Activated CD8-positive, alpha-beta T cell treated with anti-CD3 and anti-CD28 coated beads for 36 hours (primary cell): ENCODE measurements around the gene ULBP2. TPM values are rescaled to one million over a fixed set of nuclear protein-coding genes. Genes with fewer than 3 reads are reported as not detected.
A peak's percentile ranks its signal among the peaks of the same experiment; 100 is the strongest.
"Not testable (repeated sequence)": the region's sequence is repeated elsewhere in the genome, so short reads cannot be mapped to it uniquely, and the experiment has no call there.

Experiments used
- ATAC-seq: fragments of 200-7000 bp; cut with Tn5 transposase; one replicate; pipeline ENCODE4 v1.10.0; 2021; ENCODE audit warnings: mild to moderate bottlenecking, moderate library complexity
- CTCF ChIA-PET: fragments of 350-600 bp; sonication (Branson Sonifier 250); formaldehyde crosslinking; loops from one replicate; lab custom pipeline; 2021; ENCODE audit warnings: antibody characterized with exemption; lab: Charles Lee
- POLR2A ChIA-PET: fragments of 350-600 bp; sonication (Branson Sonifier 250); formaldehyde crosslinking; loops from one replicate; lab custom pipeline; 2021; ENCODE audit warnings: antibody characterized with exemption; lab: Charles Lee
- DNase-seq: peaks from one replicate; pipeline ENCODE4 v3.0.0-alpha.2; 2020
- H3K27ac Mint-ChIP-seq: one replicate; pipeline ENCODE4 v1.8.0; 2021; ENCODE audit warnings: mild to moderate bottlenecking, mixed read lengths
- H3K27me3 Mint-ChIP-seq: one replicate; pipeline ENCODE4 v1.8.0; 2021; ENCODE audit warnings: mixed read lengths
- H3K36me3 Mint-ChIP-seq: one replicate; pipeline ENCODE4 v1.8.0; 2021; ENCODE audit warnings: low read depth, mixed read lengths
- H3K4me1 Mint-ChIP-seq: one replicate; pipeline ENCODE4 v1.8.0; 2021; ENCODE audit warnings: low read depth, mixed read lengths
- H3K4me3 Mint-ChIP-seq: one replicate; pipeline ENCODE4 v1.8.0; 2021; ENCODE audit warnings: mild to moderate bottlenecking, moderate library complexity, mixed read lengths
- H3K9me3 Mint-ChIP-seq: one replicate; pipeline ENCODE4 v1.8.0; 2021; ENCODE audit warnings: mixed read lengths
- intact Hi-C: fragments of 100-400 bp; cut with micrococcal nuclease; formaldehyde crosslinking; loops from one replicate; pipeline ENCODE4 v1.10.0; 2022
- total RNA-seq, 2 experiments: library from RNA; stranded (reverse); gene quantifications; one replicate each; pipeline ENCODE4 v1.2.3, GENCODE V29; 2021
- TF ChIP-seq, protein P1 (sequence below): fragments of 200-600 bp; IDR thresholded peaks from one replicate; pipeline ENCODE4 v1.8.0; 2022; ENCODE audit warnings: antibody characterized with exemption, mild to moderate bottlenecking

Gene ULBP2
- total RNA-seq, 2 experiments from 2014 or later: 0.38 to 0.67 TPM

DNA sequence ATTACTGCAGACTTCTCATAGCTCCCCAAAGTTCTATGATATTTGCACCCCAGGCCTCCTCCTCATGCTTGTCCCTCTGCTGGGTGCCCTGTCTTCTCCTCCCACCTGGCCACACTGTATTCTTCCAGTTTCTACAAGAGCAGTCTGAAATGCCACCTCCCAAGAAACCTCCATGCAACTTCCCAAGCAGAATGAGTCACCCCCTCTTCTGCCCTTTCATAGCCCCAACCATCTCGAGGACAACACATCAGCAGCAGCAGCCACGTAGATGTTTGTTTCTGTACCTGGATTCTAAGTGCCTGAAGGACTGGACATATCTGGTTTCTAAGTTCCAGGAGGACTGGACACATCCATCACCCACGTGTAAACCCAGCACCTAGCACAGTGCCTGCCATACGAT is 6.6 kb upstream of the ULBP2 start:
- intact Hi-C loops: loop anchor here (5.0 to 10.0 kb wide), 2 partner anchors 67 to 410 kb away; no protein-coding TSS in a partner anchor
- Mint-ChIP-seq H3K4me3 (no peak overlapping the region), H3K27me3 (peaks cover 72% of the 10 kb centered on the region), H3K9me3 (no peaks in the 10 kb centered on the region), H3K36me3 (no peaks in the 10 kb centered on the region), H3K4me1 (peaks cover 26% of the 10 kb centered on the region), H3K27ac (no peak overlapping the region)
- TF ChIP-seq, protein P1, sequence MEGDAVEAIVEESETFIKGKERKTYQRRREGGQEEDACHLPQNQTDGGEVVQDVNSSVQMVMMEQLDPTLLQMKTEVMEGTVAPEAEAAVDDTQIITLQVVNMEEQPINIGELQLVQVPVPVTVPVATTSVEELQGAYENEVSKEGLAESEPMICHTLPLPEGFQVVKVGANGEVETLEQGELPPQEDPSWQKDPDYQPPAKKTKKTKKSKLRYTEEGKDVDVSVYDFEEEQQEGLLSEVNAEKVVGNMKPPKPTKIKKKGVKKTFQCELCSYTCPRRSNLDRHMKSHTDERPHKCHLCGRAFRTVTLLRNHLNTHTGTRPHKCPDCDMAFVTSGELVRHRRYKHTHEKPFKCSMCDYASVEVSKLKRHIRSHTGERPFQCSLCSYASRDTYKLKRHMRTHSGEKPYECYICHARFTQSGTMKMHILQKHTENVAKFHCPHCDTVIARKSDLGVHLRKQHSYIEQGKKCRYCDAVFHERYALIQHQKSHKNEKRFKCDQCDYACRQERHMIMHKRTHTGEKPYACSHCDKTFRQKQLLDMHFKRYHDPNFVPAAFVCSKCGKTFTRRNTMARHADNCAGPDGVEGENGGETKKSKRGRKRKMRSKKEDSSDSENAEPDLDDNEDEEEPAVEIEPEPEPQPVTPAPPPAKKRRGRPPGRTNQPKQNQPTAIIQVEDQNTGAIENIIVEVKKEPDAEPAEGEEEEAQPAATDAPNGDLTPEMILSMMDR: no peak
- ATAC-seq (no peak), DNase-seq (no peak)
- ChIA-PET CTCF (interaction anchor here (0.6 to 2.8 kb wide), 6 partner anchors 11 to 100 kb away, joined by 3 to 16 read pairs (median 4); no protein-coding TSS in a partner anchor), POLR2A (no interaction called here)

DNA sequence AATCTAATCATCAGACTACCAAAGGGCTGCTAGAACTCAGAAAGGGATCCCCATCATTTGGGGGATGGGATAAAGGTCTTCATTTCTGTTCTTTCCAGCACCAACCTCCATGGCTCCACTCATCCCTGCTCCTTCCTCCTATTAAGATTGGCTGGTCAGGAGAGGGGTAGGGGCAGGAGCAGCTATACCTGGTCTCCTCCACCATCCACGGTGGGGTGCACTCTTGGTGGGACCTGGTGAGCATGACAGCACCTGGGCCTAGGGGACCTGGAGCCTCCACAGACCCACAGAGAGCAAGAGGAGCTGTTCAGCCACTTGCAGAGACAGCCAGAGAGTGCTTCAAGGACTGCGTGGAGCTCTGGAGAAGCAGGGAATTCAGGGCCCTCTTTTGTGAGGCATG is 6.1 kb upstream of the ULBP2 start:
- no peak for ATAC-seq
- Mint-ChIP-seq H3K27me3 (peaks cover 72% of the 10 kb centered on the region), H3K4me1 (peaks cover 28% of the 10 kb centered on the region), H3K27ac (no peak overlapping the region), H3K4me3 (no peak overlapping the region), H3K9me3 (no peaks in the 10 kb centered on the region), H3K36me3 (no peaks in the 10 kb centered on the region)
- TF ChIP-seq, protein P1: no peak
- ChIA-PET POLR2A (interaction anchor here (0.7 kb wide), 1 partner anchor 81 kb away, joined by 3 read pairs; no protein-coding TSS in a partner anchor), CTCF (interaction anchor here (0.6 to 2.8 kb wide), 8 partner anchors 11 to 100 kb away, joined by 3 to 16 read pairs (median 4); no protein-coding TSS in a partner anchor)
- intact Hi-C loops: loop anchor here (5.0 to 10.0 kb wide), 2 partner anchors 67 to 409 kb away; no protein-coding TSS in a partner anchor
- DNase-seq: no peak

DNA sequence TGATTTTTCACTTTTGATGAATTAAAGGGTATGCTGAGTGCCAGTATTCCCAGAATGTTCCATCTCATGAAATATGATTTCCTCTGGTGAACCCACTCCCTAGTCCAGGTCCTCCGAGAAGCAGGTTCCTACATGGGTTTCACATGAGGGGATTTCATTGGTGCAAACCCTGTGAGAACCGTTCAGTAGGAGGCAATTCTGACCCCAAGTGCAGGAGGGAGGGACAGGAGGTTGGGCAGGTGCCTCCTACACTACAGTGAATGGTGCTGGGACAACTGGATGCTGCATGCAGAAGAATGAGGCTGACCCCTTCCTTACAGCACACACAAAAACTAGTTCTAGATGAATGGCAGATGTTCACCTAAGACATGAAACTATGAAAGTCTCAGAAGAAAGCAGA is 5.1 kb upstream of the ULBP2 start:
- no peak overlapping the region for H3K27ac Mint-ChIP-seq
- TF ChIP-seq, protein P1: no peak

DNA sequence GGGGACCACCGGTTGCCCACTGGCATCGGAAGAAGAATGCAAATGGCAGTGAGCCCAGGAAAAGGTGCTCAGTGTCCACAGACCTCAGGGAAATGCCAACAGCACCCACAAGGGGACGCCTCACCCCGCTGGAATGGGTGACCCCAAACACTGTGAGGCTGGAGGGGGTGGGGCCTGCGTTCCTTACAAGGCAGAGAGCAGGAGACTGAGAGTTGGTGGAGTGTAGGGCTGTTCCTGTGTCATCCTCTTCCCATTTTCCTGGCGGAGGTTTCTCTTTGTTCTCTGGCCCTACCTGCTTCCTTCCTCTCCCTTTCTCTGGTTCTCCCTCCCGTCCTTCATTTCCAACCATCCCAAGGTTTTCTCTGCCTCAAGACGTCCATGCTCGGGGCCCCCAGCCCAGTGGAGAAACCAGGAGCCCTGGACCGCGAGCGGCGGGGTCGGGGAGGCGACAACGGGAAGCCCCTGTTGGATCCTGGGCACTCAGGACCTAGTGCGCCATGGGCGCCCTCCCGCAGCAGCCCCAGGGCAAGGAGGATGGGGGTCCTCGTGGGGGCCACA is 3.7 kb upstream of the ULBP2 start:
- Mint-ChIP-seq H3K27me3 (peaks cover 69% of the 10 kb centered on the region), H3K4me1 (peaks cover 35% of the 10 kb centered on the region), H3K4me3 (peak overlapping the region; percentile 67)
- H3K9me3 Mint-ChIP-seq, H3K36me3 Mint-ChIP-seq, POLR2A ChIA-PET, DNase-seq, H3K27ac Mint-ChIP-seq: not testable (repeated sequence)
- ATAC-seq: peak; percentile 56
- intact Hi-C loops: loop anchor here (5.0 to 10.0 kb wide), 2 partner anchors 64 to 407 kb away; no protein-coding TSS in a partner anchor
- TF ChIP-seq, protein P1: peak; percentile 38
- CTCF ChIA-PET: interaction anchor here (1.5 kb wide), 1 partner anchor 79 kb away, joined by 5 read pairs; no protein-coding TSS in a partner anchor

More for the DNA sequence above, 5.1 kb upstream of the ULBP2 start:
- no peak for DNase-seq
- no peak for ATAC-seq
- H3K4me1 Mint-ChIP-seq: peaks cover 31% of the 10 kb centered on the region
- H3K36me3 Mint-ChIP-seq: no peaks in the 10 kb centered on the region
- H3K4me3 Mint-ChIP-seq: no peak overlapping the region
- ChIA-PET CTCF (interaction anchor here (1.0 to 2.8 kb wide), 2 partner anchors 20 to 80 kb away, joined by 3 to 16 read pairs; no protein-coding TSS in a partner anchor), POLR2A (no interaction called here)
- H3K9me3 Mint-ChIP-seq: no peaks in the 10 kb centered on the region
- peaks cover 73% of the 10 kb centered on the region for H3K27me3 Mint-ChIP-seq
- intact Hi-C loops: loop anchor here (5.0 to 10.0 kb wide), 2 partner anchors 66 to 408 kb away; no protein-coding TSS in a partner anchor
